Fibroblast of mammary gland (primary cell): ENCODE measurements around the gene SH3RF2.

Experiments
- DNase-seq: peaks from one replicate; pipeline ENCODE4 v3.0.0-alpha.2; 2010; ENCODE audit warnings: low read depth
- H3K4me3 ChIP-seq: 2 replicates; pipeline ENCODE4 v1.5.1; 2011; ENCODE audit warnings: low read depth, mild to moderate bottlenecking, low read length, moderate library complexity; ENCODE audit not compliant: control insufficient read depth
- CTCF ChIP-seq: conservative IDR thresholded peaks from 2 replicates; pipeline ENCODE4 v1.5.1; 2011; ENCODE audit warnings: low read depth, low read length, inconsistent platforms; ENCODE audit not compliant: control insufficient read depth, insufficient read depth

The SH3RF2 gene

GRCh38 chr5:145971701-145972100, 35.3 kb downstream of the SH3RF2 start:
- no peak for DNase-seq
- no peak for TF ChIP-seq CTCF
- no peak overlapping the region for H3K4me3 ChIP-seq

- no peak overlapping the region for H3K4me3 ChIP-seq
- TF ChIP-seq CTCF = no peak
- no peak for DNase-seq
These were observed 38.6 kb downstream of the SH3RF2 start for GRCh38 chr5:145975001-145975360.

- no peak overlapping the region for H3K4me3 ChIP-seq
- peak; percentile 62 for DNase-seq
- TF ChIP-seq CTCF = no peak
These were observed 39.1 kb downstream of the SH3RF2 start for GRCh38 chr5:145975361-145976066.

- no peak for TF ChIP-seq CTCF
- H3K4me3 ChIP-seq = no peak overlapping the region
- DNase-seq = no peak
These were observed 40.2 kb downstream of the SH3RF2 start for GRCh38 chr5:145976431-145977155.

GRCh38 chr5:145978171-145978570, 41.8 kb downstream of the SH3RF2 start:
- TF ChIP-seq CTCF = no peak
- DNase-seq = no peak

GRCh38 chr5:145978708-145979107, 42.3 kb downstream of the SH3RF2 start:
- no peak for TF ChIP-seq CTCF
- no peak for DNase-seq
- H3K4me3 ChIP-seq = no peak overlapping the region

More at GRCh38 chr5:145978171-145978570, 41.8 kb downstream of the SH3RF2 start:
- H3K4me3 ChIP-seq = no peak overlapping the region
